GM18517 (cell line): Measurements from ENCODE around the gene MIPEP.
"Not testable (repeated sequence)": the region's sequence is repeated elsewhere in the genome, so short reads cannot be mapped to it uniquely, and the experiment has no call there.

Source experiments
- ATAC-seq: cut with Tn5 transposase; IDR thresholded peaks from one replicate; pipeline ENCODE4 v1.9.1; 2021; ENCODE audit warnings: mild to moderate bottlenecking, moderate library complexity; ENCODE audit not compliant: unreplicated experiment

Gene MIPEP

DNA sequence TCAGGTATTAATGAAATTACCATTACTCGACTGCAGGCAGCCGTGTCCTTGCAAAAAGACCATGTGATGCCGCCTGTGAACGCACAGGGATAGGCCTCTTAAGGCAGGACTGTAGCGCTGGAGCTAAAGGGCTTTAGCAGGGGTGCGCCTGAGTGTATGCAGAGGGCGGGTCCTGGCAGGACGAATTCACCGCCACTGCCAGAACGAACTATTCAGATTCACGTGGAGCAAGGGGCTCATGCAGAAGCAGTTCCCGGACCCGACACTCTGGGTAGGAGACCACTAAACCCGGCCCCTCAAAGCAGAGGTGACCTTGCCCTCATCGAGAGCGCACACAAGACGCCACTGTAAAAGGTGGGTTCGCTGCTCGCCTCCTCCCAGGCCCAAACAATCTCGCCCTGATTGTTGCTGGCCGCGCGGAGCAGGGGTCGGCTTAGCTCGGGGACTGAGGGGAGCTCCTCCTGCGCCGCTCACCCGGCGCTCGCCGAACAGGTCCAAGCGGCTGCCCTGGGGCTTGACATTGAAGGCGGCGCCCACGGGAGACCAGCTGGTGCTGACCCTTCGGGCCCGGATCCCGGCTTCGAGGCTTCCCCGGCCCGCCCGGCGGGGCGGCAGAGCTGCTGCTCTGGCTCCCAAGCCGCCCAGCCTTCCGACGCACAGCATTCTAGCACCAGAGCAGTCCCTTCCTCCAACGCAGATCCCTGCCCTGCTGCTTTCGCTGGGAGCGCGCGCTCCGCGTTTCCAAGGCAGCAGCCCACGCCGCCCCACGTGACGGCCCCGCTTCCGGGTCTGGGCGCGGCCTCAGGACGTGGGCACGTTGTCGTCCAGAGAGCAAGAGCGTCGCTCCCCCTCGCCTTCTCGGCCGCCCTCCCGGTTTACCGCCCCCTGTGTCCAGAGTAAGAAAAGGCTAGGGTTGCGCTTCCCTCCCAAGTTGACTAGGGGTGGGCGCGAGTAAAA, at the start of gene MIPEP:
Gene MIPEP (minus strand): TSS at position 743 of the 957 bp plus-strand sequence. CDS start 80 bp downstream, at position 663.
- peak; percentile 87 for ATAC-seq

DNA sequence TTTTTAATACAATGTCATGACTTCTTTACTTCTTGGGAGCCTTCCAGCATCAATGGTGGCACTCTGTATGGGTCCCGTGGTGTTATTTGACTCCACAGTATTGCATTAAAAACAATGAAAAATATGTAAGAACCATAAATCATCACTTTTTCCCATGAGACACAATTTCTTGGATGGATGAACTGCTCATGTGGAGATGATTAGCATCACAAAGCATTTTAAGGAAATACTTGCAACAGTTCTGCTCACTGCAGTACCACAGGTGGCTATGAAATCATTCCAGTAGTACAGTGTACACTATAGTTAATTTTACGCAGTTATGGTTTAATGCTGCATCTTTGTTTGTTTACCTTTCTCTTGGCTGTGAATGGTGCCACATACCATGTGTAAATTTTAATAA, 45.3 kb upstream of the MIPEP start:
- ATAC-seq: no peak

DNA sequence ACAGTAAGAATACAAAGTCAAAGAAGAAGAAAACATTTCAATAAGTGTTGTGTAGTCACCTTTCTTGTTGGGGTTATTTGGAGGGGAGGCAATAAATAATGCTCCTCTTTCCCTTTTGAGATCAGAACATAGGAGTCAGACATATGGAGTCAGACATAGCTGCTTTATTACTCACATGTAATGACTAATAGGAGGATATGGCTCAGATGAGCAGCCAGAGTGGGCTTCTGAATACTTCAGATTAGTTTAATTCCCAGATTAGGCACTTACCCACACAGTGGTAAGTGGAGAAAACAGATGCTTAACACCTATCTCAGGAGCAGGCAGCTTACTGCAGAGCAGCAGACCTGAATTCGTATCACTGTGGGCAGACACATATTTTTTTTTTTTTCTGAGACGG, 39.8 kb upstream of the MIPEP start:
- ATAC-seq: no peak

DNA sequence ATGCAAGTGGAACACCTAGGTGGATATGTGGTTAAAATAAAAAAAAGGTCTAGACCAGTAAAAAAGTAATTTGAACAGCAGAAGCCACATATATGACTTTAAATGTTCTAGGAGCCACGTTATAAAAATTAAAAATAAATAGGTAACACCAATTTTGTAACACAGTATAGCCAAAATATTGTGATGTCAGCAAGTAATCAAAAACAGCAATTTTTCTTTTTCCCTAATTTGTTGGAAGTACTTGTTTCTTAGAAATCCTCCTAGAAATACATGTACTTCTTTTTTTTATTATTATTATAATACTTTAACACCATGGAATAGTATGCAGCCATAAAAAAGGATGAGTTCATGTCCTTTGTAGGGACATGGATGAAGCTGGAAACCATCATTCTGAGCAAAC, 33.8 kb upstream of the MIPEP start:
- no peak for ATAC-seq

DNA sequence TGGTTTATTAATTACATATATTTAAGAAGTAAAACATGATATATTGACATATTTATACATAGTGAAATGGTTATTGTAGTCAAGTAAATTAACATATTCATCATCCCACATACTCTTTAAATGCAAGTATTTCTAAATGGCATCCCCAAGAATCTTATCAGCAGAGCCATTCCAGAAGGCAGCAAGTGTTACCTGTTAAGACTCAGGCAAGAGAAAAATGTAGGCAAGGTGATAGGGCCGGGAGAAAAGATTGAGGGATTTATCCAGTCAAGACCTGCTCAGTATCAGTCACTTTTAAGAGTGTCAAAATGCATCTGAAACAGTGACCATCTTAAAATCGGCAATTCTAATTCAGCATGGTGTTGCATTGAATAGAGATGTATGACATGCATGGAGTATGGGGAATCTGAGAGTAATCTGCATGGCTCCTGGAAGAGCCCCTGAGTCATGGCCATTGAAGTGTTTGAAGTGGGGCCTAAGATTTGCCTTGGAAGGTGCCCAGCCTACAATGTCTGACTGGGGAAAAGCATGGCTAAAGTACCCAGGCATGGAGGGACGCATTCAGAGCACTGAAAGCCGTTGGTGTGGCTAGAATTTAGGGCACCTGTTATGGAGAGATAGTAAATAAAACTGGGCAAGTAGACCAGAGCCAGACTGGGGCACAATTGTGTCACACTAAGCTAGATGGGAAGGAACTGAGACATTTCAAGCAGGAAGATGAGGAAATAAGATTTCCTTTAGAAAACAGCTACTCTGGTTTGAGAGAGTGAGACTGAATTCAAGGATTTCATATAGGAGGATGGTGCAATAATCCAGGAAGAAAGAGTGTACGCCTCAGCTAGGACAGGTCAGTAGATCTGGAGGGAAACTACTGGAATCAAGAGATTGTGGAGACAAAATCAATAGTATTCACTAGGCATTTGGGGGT, 33.1 kb upstream of the MIPEP start:
- no peak for ATAC-seq

DNA sequence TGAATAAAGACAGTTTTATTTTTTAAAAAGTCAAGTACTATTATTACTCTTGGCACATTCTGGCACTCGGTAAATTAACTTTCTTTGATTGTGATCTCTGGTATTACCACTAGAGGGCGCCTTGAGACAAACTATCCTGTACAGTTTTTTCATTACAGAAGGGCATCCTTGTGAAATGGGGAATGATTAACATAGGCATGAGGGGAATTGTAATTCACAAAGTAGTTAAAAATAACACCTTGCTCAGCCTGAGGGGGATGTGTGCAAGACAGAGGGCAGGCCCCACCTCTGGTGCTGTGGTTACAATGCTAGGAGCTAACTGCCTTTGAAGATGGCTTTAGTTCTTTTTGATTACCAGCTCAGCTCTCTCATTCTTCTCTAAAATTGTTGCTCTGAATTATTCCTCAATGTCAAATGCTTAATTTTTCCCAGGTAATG, 32.3 kb upstream of the MIPEP start:
- ATAC-seq: no peak

DNA sequence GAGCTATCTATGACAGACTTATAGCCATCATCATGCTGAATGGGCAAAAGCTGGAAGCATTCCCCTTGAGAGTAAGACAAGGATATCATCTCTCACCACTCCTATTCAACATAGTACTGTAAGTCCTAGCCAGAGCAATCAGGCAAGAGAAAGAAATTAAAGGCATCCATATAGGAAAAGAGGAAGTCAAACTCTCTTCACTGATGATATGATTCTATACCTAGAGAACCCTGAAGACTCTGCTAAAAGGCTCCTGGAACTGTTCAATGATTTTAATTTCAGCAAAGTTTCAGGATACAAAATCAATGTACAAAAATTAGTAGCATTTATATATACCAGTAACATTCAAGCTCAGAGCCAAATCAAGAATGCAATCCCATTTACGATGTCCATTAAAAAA, 29.8 kb upstream of the MIPEP start:
- no peak for ATAC-seq

DNA sequence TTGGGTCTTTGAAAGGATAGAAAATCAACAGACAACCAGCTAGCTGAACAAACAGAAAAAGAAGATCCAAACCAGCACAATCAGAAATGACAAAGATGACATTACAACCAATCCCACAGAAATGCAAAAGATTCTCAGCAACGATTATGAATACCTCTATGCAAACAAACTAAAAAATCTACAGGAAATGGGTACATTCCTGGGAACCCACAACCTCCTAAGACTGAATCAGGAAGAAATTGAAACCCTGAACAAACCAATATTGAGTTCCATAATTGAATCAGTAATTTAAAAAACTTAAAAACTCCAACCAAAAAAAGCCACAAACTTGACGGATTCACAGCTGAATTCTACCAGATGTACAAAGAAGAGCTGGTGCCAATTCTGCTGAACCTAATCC, 29.0 kb upstream of the MIPEP start:
- ATAC-seq: no peak

DNA sequence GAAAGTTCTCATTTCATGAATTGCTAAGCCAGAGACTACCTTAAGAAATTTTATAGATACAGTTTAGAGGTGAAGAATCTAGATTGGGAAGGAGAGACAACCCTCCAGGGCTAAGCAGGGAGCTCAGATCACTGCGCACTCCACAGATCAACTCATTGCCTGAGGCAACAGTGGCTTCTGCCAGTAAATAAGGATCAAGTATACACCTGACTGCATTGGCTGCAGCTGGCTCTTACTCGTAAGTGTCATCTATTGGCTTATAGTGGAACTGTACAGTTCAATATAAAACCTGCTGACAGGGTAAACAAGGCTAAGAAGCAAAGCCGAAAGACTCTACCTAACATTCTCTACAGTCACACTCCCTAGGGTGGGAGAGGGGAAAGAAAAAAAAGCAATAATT, 26.1 kb upstream of the MIPEP start:
- ATAC-seq: no peak

DNA sequence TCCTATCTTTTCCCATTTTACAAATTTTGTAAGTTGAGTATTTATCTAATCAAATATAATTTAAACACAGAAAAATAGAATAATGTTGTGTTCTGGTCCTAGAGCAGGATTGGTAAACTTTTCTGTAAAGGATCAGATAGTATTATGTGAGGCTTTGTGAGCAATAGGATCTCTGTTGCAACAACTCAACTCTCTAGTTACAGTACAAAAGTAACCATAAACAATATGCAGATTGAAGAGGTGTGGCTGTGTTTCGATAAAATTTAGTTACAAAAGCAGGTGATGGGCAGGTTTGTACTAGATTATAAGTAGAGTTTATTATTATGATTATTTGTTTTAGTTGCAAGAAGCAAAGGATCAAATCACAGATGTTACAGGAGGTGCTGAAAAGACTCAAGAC, 23.3 kb upstream of the MIPEP start:
- no peak for ATAC-seq

DNA sequence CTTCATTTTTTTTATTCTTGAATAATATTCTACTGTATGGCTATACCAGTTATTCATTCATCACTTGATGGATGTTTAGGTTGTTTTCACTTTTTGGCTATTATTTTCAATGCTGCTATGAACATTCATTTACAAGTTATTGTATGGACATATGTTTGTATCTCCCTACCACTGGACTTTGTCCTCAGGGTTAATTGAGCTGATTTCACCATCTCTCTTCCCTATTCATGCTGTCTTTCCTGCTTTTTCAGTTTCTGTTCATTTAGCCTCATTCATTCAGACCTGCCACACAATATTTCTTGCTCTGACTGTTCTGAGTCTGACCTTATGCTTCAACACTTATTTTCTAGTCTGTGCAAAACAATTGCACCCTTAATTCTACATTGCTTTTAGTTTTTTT, 20.4 kb upstream of the MIPEP start:
- ATAC-seq: no peak

DNA sequence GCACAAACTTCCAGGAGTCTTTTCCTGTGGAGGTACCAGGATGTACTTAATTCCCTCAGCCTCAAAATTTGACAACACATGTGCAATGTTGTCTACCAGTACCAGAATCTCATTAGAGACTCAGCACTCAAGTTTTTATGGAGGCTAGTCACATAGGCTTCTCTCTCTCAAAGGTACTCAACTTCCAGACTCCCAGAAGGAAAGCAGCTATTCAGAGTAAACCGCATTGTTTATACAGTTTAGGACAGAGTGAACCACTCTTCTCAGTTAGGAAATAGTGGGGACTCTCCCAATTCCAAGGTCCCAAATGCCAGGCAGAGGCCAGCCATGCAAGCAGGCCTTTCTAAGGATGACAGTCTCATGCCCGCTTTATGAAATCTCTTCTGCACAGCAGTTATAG, 16.6 kb upstream of the MIPEP start:
- no peak for ATAC-seq

DNA sequence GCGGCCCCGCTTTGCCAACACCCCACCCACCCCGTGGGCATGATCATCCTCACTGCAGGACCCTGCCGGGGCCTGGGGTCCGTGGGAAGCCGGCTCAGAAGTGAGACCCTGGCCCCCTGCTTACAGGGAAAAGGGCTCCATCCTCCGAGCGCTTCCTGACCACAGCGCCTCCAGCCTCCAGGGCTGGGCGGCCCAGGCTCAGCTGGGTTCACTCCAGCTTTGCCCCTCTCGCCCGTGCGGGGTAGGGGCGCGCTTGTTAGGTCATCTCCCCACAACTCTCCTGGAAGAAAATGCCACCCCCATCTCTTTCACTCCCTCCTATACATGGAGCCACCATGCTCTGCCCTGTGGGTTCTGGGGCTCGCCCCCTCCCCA, 14.7 kb upstream of the MIPEP start:
- no peak for ATAC-seq

DNA sequence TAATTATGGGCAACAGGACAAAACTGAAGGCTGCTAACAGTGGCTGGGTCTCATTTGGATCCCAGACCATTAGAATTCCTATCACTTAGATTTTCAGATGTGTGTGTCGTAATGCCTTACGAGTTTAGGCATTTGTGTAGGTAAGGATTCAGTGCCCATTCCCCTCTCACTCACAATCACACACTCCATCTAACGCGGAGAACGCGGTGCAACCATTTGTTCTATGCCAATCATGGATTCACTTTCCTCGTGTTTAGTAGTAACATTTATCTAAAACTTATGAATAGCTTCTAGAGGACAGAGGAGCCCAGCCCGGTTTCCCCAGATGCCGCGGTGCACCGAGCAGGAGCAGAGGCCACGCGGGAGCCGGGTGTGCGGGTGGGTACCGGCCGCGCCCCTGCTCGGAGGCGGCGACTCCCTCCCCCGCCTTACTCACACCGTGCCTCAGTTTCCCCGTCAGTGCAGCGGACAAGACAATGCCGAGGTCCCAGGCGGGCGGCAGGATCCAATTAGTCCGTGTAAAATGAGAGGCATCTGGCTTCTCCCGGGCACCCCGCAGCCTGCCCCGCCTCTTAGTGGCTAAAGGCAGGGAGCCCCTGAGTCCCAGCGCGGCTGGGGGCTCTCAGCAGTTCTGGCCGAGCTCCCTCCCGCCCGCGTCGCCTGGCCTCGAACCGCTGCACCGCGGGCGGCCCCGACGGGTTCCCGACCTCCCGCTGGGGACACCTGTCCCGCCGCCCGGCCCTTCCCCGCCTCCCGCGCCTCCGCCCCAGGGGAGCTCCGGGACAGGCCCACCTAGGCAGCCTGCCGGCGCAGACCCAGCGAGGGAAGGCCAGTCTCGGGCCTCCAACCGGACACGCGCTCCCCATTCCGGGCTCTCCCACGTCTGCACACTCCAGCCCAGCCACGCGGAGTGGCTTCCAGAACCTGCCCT, 14.0 kb upstream of the MIPEP start:
- ATAC-seq: no peak

DNA sequence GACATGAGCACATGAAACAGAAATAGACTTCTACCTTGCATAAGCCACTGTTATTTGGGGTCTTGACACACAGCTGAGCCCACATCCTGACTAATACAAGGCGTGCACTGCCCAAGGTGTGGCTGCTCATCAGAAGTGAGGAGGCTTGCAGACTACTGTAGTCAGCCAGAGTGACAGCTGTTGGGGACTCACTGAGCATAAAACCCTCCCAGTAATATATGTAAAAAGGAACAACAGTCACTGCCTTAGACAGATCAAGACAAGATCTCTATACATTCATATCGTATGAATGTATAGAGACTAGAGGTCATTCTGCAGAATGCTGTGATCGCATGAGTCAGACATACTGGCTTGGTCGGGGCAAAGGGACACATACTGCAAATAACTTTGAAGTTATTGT, 12.2 kb upstream of the MIPEP start:
- no peak for ATAC-seq

DNA sequence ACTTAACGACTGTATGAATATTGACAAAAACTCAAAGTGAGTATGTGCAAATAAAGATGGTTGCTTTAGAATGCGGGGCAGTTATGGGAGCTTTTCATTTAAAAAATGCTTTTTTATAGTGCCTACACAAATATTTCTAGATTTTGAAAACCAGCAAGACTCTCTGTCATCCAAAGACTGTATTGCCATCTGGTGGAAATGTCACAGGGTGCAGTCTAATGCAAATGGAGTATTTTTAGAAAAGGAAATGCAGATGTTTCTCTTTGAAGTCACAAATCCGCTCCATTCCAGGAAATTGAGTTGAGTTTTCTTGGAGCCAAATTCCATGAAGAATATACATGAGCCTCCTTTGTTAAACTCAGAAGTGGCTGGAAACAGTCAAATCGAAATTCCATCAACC, 10.4 kb upstream of the MIPEP start:
- ATAC-seq: no peak

DNA sequence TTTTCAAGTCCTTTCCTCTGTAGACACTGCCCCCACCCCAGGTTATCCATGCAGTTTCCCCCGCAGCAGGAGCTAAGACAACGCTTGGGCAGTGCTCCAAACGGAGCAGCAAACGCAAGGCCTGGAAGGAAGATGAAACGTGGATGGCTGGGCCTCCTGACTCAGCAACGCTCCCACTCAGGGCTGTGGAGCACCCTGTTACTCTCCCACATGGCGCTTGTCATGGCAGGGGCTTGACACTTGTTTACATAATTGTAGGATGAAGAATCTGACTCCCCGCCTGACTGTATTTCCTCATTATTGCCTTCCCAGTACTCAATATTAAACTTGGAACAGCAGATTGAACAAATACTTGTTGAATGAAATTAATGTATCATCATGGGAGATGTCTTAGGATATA, 8.9 kb upstream of the MIPEP start:
- ATAC-seq: no peak

DNA sequence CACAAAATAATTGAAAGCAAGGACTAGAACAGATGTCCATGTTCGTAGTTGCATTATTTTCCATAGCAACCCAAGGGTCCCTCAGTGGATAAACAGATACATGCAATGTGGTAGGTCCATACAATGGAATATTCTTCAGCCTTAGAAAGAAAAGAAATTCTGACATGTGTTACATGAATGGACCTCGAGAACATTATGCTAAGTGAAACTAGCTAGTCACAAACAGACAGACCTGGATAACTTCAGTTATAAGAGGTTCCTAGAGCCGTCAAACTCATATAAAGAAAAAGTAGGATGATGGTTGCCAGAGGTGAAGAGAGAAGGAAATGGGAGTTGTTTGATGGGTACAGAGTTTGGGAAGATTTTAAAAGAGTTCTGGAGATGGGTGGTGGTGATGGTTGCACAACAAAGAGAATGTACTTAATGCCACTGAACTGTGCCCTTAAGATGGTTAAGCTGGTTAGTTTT, 8.3 kb upstream of the MIPEP start, which contains the start of gene C1QTNF9B:
Gene C1QTNF9B (minus strand): TSS at position 51 of the 468 bp plus-strand sequence.
- ATAC-seq: not testable (repeated sequence)

DNA sequence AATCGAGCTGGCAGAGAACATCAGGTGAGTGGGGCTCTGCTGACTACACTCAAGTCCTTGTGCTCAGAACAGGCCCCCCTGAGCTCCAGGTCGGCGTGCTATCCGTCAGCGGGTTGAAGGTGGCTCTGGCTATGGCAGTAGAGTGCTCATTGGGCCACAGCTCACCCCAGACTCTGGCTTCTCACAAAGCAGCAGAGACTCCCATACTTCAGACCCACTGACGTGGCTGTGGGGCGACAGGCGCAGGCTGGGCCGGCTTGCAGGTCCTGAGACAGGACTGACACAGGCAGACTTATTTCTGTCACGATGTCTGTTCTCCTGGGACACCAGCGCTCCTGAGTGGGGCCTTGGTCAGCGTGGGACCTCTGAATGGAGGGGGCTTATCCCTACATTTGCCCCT, 5.5 kb upstream of the MIPEP start:
- ATAC-seq: not testable (repeated sequence)

DNA sequence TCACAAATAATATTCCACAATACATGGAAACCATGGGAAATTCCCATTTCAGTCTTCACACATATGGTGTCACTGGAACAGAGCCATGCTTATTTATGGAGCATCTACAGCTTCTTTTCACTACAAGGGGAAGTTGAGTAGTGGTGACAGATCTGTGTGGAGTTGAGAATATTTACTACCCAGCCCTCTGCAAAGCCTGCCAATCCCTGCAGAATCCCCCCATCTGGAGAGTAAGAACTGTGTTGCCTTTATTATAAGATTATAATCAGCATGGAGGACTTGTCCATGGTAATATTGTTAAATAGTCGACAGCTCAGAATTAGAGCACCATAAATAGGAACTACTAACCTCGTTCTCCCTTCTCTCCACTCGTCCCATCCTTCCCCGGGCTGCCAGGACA, 4.6 kb upstream of the MIPEP start:
- ATAC-seq: not testable (repeated sequence)
